ENCODE results near the gene GAL3ST1. TPM values are rescaled to one million over a fixed set of nuclear protein-coding genes. Genes with fewer than 3 reads are reported as not detected.

GAL3ST1 gene
- total and polyA plus RNA-seq, 2 donors (not counting 1 experiment from before 2014, with no cell fraction given), result 0.70 TPM; not detected in 1

- no peak overlapping the region for H3K27ac Mint-ChIP-seq
- DNase-seq, result no peak
- intact Hi-C loops (cut with micrococcal nuclease), result no loop called here
- Histone ChIP-seq H3K4me1 (ENCODE audit: control insufficient read depth in 2 of 2, insufficient read depth in 2 of 2, low read length in 2 of 2) (no peaks in the 10 kb centered on the region), H3K4me2 (replicated peaks; ENCODE audit: low read depth, low read length, poor library complexity, severe bottlenecking) (no peak overlapping the region), H3K9ac (ENCODE audit: low read length) (no peak overlapping the region), H3K36me3 (replicated peaks in 1 of 2; ENCODE audit: control extremely low read depth in 1 of 2, control insufficient read depth in 1 of 2, extremely low read depth in 1 of 2, insufficient read depth in 2 of 2, low read length in 1 of 2) (no peaks in the 10 kb centered on the region), H3K4me3 (ENCODE audit: control extremely low read depth in 1 of 5, extremely low read depth in 1 of 5, insufficient read depth in 1 of 5, low read depth in 2 of 5, low read length in 4 of 5) (no peak overlapping the region), H3K27ac (ENCODE audit: low read length in 2 of 2) (no peak overlapping the region), H3K27me3 (replicated peaks in 1 of 4; ENCODE audit: control extremely low read depth in 1 of 4, control insufficient read depth in 3 of 4, insufficient read depth in 4 of 4, low read length in 3 of 4) (peaks cover 0 to 14% (median 6%) of the 10 kb centered on the region in 4 experiments), H3K9me3 (ENCODE audit: control extremely low read depth in 1 of 3, control insufficient read depth in 2 of 3, insufficient read depth in 1 of 3, low read length in 2 of 3) (peaks cover 0 to 11% (median 0%) of the 10 kb centered on the region in 3 donors), H4K20me1 (ENCODE audit: control insufficient read depth, insufficient read depth, low read length, poor library complexity, severe bottlenecking) (no peaks in the 10 kb centered on the region), H3K79me2 (ENCODE audit: control insufficient read depth, insufficient read depth, low read length) (no peaks in the 10 kb centered on the region), H2AFZ (ENCODE audit: insufficient read depth, low read depth, low read length, poor library complexity, severe bottlenecking) (no peak overlapping the region)
- TF ChIP-seq EZH2 (IDR thresholded peaks at IDR 0.05; ENCODE audit: borderline replicate concordance, insufficient read depth, low read depth, low read length, poor library complexity, severe bottlenecking), result no peak
- no peak for TF ChIP-seq CTCF (IDR thresholded peaks at IDR 0.05)
- ChIA-PET POLR2A (no interaction called here), CTCF (interaction anchor here (0.7 kb wide), 1 partner anchor 15 kb away, joined by 3 read pairs; no protein-coding TSS in a partner anchor)
- peaks cover 14% of the 10 kb centered on the region for H3K27me3 Mint-ChIP-seq
- H3K4me1 Mint-ChIP-seq, result no peaks in the 10 kb centered on the region
- no peak for ATAC-seq (ENCODE audit: low read depth)
- H3K9me3 Mint-ChIP-seq (ENCODE audit: insufficient read depth), result no peaks in the 10 kb centered on the region
- no peak overlapping the region for H3K4me3 Mint-ChIP-seq
- WGBS (ENCODE audit: insufficient coverage), result 69% methylated on average over 3 of the region's 5 CpGs
Observed at GRCh38 chr22:30508216-30508615, 66.2 kb downstream of the GAL3ST1 start.

GRCh38 chr22:30507670-30508069 is 66.8 kb downstream of the GAL3ST1 start:
- ChIA-PET CTCF (no interaction called here), POLR2A (no interaction called here)
- Histone ChIP-seq H3K9ac (ENCODE audit: low read length) (no peak overlapping the region), H3K4me2 (replicated peaks; ENCODE audit: low read depth, low read length, poor library complexity, severe bottlenecking) (no peak overlapping the region), H3K27me3 (replicated peaks in 1 of 4; ENCODE audit: control extremely low read depth in 1 of 4, control insufficient read depth in 3 of 4, insufficient read depth in 4 of 4, low read length in 3 of 4) (peaks cover 0 to 15% (median 7%) of the 10 kb centered on the region in 4 experiments), H3K27ac (ENCODE audit: low read length in 2 of 2) (no peak overlapping the region), H3K4me1 (ENCODE audit: control insufficient read depth in 2 of 2, insufficient read depth in 2 of 2, low read length in 2 of 2) (no peaks in the 10 kb centered on the region), H3K4me3 (ENCODE audit: control extremely low read depth in 1 of 5, extremely low read depth in 1 of 5, insufficient read depth in 1 of 5, low read depth in 2 of 5, low read length in 4 of 5) (no peak overlapping the region), H3K9me3 (ENCODE audit: control extremely low read depth in 1 of 3, control insufficient read depth in 2 of 3, insufficient read depth in 1 of 3, low read length in 2 of 3) (peaks cover 0 to 11% (median 0%) of the 10 kb centered on the region in 3 donors), H3K79me2 (ENCODE audit: control insufficient read depth, insufficient read depth, low read length) (no peaks in the 10 kb centered on the region), H2AFZ (ENCODE audit: insufficient read depth, low read depth, low read length, poor library complexity, severe bottlenecking) (no peak overlapping the region), H3K36me3 (replicated peaks in 1 of 2; ENCODE audit: control extremely low read depth in 1 of 2, control insufficient read depth in 1 of 2, extremely low read depth in 1 of 2, insufficient read depth in 2 of 2, low read length in 1 of 2) (no peaks in the 10 kb centered on the region), H4K20me1 (ENCODE audit: control insufficient read depth, insufficient read depth, low read length, poor library complexity, severe bottlenecking) (no peaks in the 10 kb centered on the region)
- TF ChIP-seq EZH2 (IDR thresholded peaks at IDR 0.05; ENCODE audit: borderline replicate concordance, insufficient read depth, low read depth, low read length, poor library complexity, severe bottlenecking) (no peak), CTCF (IDR thresholded peaks at IDR 0.05) (no peak)
- ATAC-seq (ENCODE audit: low read depth) (no peak), DNase-seq (no peak)
- Mint-ChIP-seq H3K9me3 (ENCODE audit: insufficient read depth) (no peaks in the 10 kb centered on the region), H3K4me1 (no peaks in the 10 kb centered on the region), H3K27me3 (peaks cover 17% of the 10 kb centered on the region), H3K27ac (no peak overlapping the region), H3K4me3 (no peak overlapping the region)
- WGBS (ENCODE audit: insufficient coverage), result no CpG with 5 or more reads among the region's 4 CpGs
- intact Hi-C loops (cut with micrococcal nuclease), result no loop called here

Data from B cell (primary cell).